Natural killer cell (primary cell): Measurements from ENCODE around the gene RBM5. TPM values are rescaled to one million over a fixed set of nuclear protein-coding genes. Genes with fewer than 3 reads are reported as not detected.

ENCODE experiments used
- ATAC-seq, 3 donors: fragments of 150-1000 bp in 2 of 3; fragments of 200-7000 bp in 1 of 3; cut with Tn5 transposase; 1 replicate in 1 of 3; 2 replicates in 2 of 3; pipeline ENCODE4 v1.10.0; 2021; ENCODE audit warnings: mild to moderate bottlenecking in 2 of 3, moderate library complexity in 2 of 3
- DNase-seq, 2 donors: peaks; one replicate each; pipeline versions ENCODE4 v3.0.0 to v3.0.0-alpha.2; 2013 to 2021; ENCODE audit warnings: mixed read lengths in 1 of 2
- H3K27ac ChIP-seq: one replicate; pipeline ENCODE4 v1.5.1; 2013; ENCODE audit warnings: mild to moderate bottlenecking, low read length
- H3K27me3 ChIP-seq: one replicate; pipeline ENCODE4 v1.6.1; 2013; ENCODE audit warnings: low read length; ENCODE audit not compliant: control insufficient read depth, insufficient read depth
- H3K36me3 ChIP-seq: one replicate; pipeline ENCODE4 v1.6.1; 2013; ENCODE audit warnings: low read length; ENCODE audit not compliant: control insufficient read depth, insufficient read depth
- H3K4me1 ChIP-seq: one replicate; pipeline ENCODE4 v1.6.1; 2013; ENCODE audit warnings: low read length; ENCODE audit not compliant: control insufficient read depth, insufficient read depth
- H3K4me3 ChIP-seq: one replicate; pipeline ENCODE4 v1.5.1; 2013; ENCODE audit warnings: low read length
- H3K9me3 ChIP-seq: one replicate; pipeline ENCODE4 v1.6.1; 2013; ENCODE audit warnings: low read length; ENCODE audit not compliant: control insufficient read depth, insufficient read depth
- H3K27ac Mint-ChIP-seq, 2 donors: one replicate each; pipeline ENCODE4 v1.8.0; 2022; ENCODE audit warnings: mild to moderate bottlenecking in 2 of 2, mixed read lengths in 2 of 2, moderate library complexity in 1 of 2
- H3K27me3 Mint-ChIP-seq, 2 donors: one replicate each; pipeline ENCODE4 v1.8.0; 2022; ENCODE audit warnings: low read depth in 2 of 2, mixed read lengths in 2 of 2
- H3K36me3 Mint-ChIP-seq: one replicate; pipeline ENCODE4 v1.8.0; 2022; ENCODE audit warnings: mixed read lengths
- H3K4me1 Mint-ChIP-seq, 2 donors: one replicate each; pipeline ENCODE4 v1.8.0; 2022; ENCODE audit warnings: mixed read lengths in 2 of 2
- H3K4me3 Mint-ChIP-seq: one replicate; pipeline ENCODE4 v1.8.0; 2022; ENCODE audit warnings: mild to moderate bottlenecking, moderate library complexity, mixed read lengths
- H3K9me3 Mint-ChIP-seq, 2 donors: one replicate each; pipeline ENCODE4 v1.8.0; 2022; ENCODE audit warnings: mixed read lengths in 2 of 2
- WGBS: methylation state at CpG from one replicate; pipeline ENCODE4 v1.1.7; 2013; ENCODE audit warnings: missing lambda C conversion rate; ENCODE audit not compliant: insufficient coverage; 5-methylcytosine and 5-hydroxymethylcytosine counted together
- intact Hi-C: fragments of 100-400 bp; cut with micrococcal nuclease; formaldehyde crosslinking; loops from one replicate; pipeline ENCODE4 v1.14.2; 2022
- total RNA-seq, 4 donors: library from RNA; stranded (reverse); fragments of 120-200 nt in 1 of 4; gene quantifications; one replicate each; pipeline versions ENCODE4 v1.2.3 to v1.2.4, GENCODE V29; 2013 to 2022
- TF ChIP-seq, protein P1 (sequence below): fragments of 200-600 bp; IDR thresholded peaks from one replicate; pipeline ENCODE4 v1.8.0; 2022; ENCODE audit warnings: antibody characterized with exemption

The RBM5 gene
- total RNA-seq, 3 donors from 2014 or later (not counting 1 experiment from before 2014, with no cell fraction given) = 359 to 473 (median 401) TPM

DNA sequence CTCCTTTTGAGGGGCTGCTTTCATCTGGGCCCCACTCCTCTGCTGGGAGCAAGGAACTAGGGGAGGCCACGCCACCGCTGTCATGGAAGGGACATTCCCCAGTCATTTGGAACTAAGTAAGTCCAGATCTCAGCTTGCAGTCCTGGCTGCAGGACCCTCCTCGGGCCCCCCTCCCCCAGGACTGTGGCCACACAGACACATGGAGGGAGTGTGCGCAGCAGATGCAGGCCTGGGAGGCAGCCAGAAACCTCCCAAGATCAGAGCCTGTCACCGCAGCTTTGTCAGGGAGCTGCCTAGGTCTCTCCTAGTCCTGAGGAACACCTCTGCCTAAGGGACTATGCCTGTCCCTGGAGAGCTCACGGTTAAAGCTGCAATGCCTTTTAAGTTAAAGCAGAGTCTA is 59.1 kb downstream of the RBM5 start:
- no peak for ATAC-seq
- no peaks in the 10 kb centered on the region for H3K27me3 ChIP-seq
- no peaks in the 10 kb centered on the region for H3K4me1 Mint-ChIP-seq

DNA sequence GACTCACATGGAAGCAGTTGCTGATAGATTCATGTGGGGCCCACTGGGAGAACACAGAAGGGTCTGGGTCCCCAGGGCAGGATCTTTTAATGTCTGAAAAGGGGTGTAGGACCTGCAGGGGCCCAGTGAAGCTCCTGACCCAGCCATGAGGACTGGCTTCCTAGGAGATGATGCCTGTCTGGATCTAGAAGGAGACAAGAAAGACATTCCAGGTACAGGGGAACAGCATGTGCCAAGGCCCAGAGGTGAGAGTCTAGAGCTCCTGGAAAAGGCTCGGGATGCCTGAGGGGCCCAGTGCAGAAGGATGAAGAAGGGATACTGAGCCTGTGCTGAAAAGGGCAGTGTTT is 61.7 kb downstream of the RBM5 start:
- Histone ChIP-seq H3K9me3 (no peaks in the 10 kb centered on the region), H3K27me3 (peaks cover 5% of the 10 kb centered on the region), H3K4me1 (peaks cover 6% of the 10 kb centered on the region), H3K27ac (no peak overlapping the region), H3K36me3 (no peaks in the 10 kb centered on the region), H3K4me3 (no peak overlapping the region)
- Mint-ChIP-seq H3K27me3 (peaks cover 6 to 13% of the 10 kb centered on the region in 2 donors), H3K27ac (no peak overlapping the region), H3K9me3 (no peaks in the 10 kb centered on the region), H3K36me3 (no peaks in the 10 kb centered on the region), H3K4me1 (peaks cover 6 to 15% of the 10 kb centered on the region in 2 donors), H3K4me3 (no peak overlapping the region)
- DNase-seq (no peak), ATAC-seq (no peak)
- intact Hi-C loops = no loop called here
- TF ChIP-seq, protein P1, sequence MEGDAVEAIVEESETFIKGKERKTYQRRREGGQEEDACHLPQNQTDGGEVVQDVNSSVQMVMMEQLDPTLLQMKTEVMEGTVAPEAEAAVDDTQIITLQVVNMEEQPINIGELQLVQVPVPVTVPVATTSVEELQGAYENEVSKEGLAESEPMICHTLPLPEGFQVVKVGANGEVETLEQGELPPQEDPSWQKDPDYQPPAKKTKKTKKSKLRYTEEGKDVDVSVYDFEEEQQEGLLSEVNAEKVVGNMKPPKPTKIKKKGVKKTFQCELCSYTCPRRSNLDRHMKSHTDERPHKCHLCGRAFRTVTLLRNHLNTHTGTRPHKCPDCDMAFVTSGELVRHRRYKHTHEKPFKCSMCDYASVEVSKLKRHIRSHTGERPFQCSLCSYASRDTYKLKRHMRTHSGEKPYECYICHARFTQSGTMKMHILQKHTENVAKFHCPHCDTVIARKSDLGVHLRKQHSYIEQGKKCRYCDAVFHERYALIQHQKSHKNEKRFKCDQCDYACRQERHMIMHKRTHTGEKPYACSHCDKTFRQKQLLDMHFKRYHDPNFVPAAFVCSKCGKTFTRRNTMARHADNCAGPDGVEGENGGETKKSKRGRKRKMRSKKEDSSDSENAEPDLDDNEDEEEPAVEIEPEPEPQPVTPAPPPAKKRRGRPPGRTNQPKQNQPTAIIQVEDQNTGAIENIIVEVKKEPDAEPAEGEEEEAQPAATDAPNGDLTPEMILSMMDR = no peak
- 93% methylated on average over 1 of the region's 1 CpG for WGBS

More for the DNA sequence above, 59.1 kb downstream of the RBM5 start:
- Mint-ChIP-seq H3K27ac (no peak overlapping the region), H3K9me3 (no peaks in the 10 kb centered on the region), H3K4me3 (no peak overlapping the region), H3K27me3 (no peaks in the 10 kb centered on the region), H3K36me3 (no peaks in the 10 kb centered on the region)
- TF ChIP-seq, protein P1 = no peak
- H3K9me3 ChIP-seq = no peaks in the 10 kb centered on the region
- 93% methylated on average over 6 of the region's 6 CpGs for WGBS
- no peak overlapping the region for H3K4me3 ChIP-seq
- no peak overlapping the region for H3K27ac ChIP-seq
- H3K4me1 ChIP-seq = no peaks in the 10 kb centered on the region
- intact Hi-C loops = no loop called here
- no peak for DNase-seq
- no peaks in the 10 kb centered on the region for H3K36me3 ChIP-seq

DNA sequence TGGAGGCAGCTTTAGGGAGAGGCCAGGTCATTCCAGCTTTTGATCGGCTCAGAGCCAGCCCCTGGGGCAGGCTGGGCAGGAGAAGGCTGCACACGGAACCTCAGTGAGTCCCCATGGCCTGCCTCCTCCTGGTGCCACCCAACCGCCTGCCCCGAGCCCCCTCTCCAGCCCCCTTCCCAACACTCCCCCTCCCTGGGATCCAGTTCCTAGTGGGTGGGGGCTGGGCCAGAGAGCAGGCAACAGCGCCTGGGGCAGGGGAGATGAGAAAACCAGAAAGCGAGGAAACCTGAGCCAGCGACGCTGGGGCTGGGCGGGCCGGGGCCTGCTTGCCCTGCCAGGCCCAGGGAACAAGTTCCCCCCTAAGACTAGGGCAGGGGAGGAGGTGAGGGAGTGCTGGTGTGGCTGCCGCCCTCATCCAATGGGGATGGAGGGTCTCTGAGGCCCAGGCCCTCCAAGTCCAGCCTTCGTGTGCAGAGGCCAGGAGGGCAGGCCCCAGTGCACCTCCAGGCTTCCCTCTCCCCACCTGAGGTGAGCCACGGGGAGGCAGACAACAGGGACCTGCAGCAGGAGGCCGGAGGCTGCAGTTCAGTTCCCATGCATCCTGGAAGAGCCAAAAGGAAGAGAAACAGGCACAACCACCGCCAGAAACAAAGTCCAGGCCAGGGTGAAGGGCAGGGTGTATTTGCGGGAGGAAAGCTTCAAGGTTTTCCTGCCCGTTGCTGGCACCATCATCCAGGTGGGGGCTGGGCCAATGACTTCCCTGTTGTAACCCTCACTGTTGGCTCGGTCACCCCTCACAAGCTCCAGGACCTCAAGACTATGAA is 62.4 kb downstream of the RBM5 start:
- peaks cover 13% of the 10 kb centered on the region for H3K4me1 ChIP-seq
- Mint-ChIP-seq H3K4me1 (peaks cover 6 to 20% of the 10 kb centered on the region in 2 donors), H3K9me3 (no peaks in the 10 kb centered on the region), H3K4me3 (no peak overlapping the region), H3K27ac (no peak overlapping the region), H3K36me3 (no peaks in the 10 kb centered on the region), H3K27me3 (peaks cover 11 to 18% of the 10 kb centered on the region in 2 donors)
- ATAC-seq (no peak), DNase-seq (no peak)
- H3K27ac ChIP-seq = no peak overlapping the region
- H3K27me3 ChIP-seq = peaks cover 12% of the 10 kb centered on the region
- no peaks in the 10 kb centered on the region for H3K36me3 ChIP-seq
- H3K9me3 ChIP-seq = no peaks in the 10 kb centered on the region
- TF ChIP-seq, protein P1 = no peak
- 90% methylated on average over 17 of the region's 18 CpGs for WGBS
- no peak overlapping the region for H3K4me3 ChIP-seq
- intact Hi-C loops = no loop called here
